ENCODE measurements around the gene NR4A3.

- TF ChIP-seq CTCF (IDR thresholded peaks at IDR 0.05) (no peak), POLR2A (IDR thresholded peaks at IDR 0.05) (no peak)
These were observed 845 bp upstream of the NR4A3 start for GRCh38 chr9:99820685-99821395.

Measured in Peyer's patch (tissue), 4 donors.